Colonic mucosa (tissue), 4 donors: ENCODE results near the gene CEP131. TPM values are rescaled to one million over a fixed set of nuclear protein-coding genes. Genes with fewer than 3 reads are reported as not detected.
A peak's percentile ranks its signal among the peaks of the same experiment; 100 is the strongest.

Experiments used
- DNase-seq: peaks from one replicate; pipeline ENCODE4 v3.0.0-alpha.2; 2020
- H3K27ac ChIP-seq: fragments of 200-600 bp; one replicate; pipeline ENCODE4 v1.8.0; 2021
- H3K27me3 ChIP-seq: fragments of 200-600 bp; one replicate; pipeline ENCODE4 v1.8.0; 2021
- H3K36me3 ChIP-seq: fragments of 200-600 bp; one replicate; pipeline ENCODE4 v1.8.0; 2021
- H3K4me1 ChIP-seq: fragments of 200-600 bp; one replicate; pipeline ENCODE4 v1.8.0; 2021; ENCODE audit warnings: mild to moderate bottlenecking
- H3K4me3 ChIP-seq: fragments of 200-600 bp; one replicate; pipeline ENCODE4 v1.8.0; 2021
- H3K9ac ChIP-seq, 2 donors: one replicate each; pipeline ENCODE4 v1.7.0; 2013; ENCODE audit warnings: control low read depth in 2 of 2, low read depth in 2 of 2, low read length in 2 of 2
- H3K9me3 ChIP-seq: fragments of 200-600 bp; one replicate; pipeline ENCODE4 v1.8.0; 2021
- intact Hi-C: fragments of 100-400 bp; cut with DNase I; formaldehyde crosslinking; loops from one replicate; pipeline ENCODE4 v1.14.1; 2022
- total RNA-seq, 2 donors: library from RNA; stranded (reverse); fragmentation: NEBNext Ultra II Directional in 1 of 2; extraction: Animal tissue kit (Norgen Biotek cat#: 25700) in 1 of 2; gene quantifications; one replicate each; pipeline ENCODE4 v1.2.1, GENCODE V29; 2021
- TF ChIP-seq, protein P1 (sequence below): fragments of 200-600 bp; IDR thresholded peaks from one replicate; pipeline ENCODE4 v1.8.0; 2022; ENCODE audit warnings: antibody characterized with exemption, mild to moderate bottlenecking
- donor health status: healthy.
- donor health status: DM: no; HTN: no; CAD: no.
- donor health status: DM: no; HTN: no; CAD: no.

CEP131 gene
- 10 to 100 TPM in 1 of 2 donors, 1 to 10 TPM in 1; 4.3 to 15.0 TPM for total RNA-seq

DNA sequence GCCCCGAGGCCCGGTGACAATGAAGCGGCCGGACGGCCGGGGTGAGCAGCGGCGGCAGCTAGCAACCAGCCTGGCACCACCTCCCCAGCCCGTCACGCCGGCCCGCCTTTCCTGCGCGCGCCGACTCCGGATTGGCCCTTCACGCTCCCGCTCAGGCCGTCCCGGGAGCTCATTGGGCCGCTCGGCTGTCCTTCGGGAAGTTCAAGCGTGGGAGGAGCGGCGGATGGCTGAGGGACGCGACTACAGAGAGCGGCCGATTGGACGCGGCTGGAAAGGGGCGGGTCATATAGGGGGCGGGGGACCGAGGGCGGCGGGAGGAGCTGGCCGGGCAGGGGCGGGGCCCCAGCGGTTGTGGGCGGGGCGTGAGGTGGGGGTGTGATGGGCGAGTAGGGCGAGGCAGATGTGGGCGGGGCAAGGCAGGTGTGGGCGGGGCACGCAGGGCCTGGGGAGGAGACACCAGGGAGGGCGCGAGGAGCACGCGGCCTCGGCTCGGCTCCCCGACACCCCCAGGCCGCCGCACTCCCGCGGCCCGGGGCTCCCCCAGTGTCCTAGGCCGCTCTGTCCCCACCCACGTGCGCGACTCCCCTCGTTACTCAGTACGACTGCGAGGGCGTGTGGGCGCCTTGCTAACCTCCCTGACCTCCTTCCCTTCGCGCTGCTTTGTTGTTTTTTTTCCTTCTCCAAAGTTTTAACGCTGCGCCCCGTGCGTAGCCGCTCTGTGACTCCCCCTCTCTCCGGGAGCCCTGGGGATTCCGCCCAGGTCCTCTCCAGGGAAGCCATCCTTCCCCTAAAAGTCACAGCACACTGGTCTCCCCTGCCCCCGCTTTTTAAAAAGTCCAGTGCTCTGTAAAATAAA, at the start of gene CEP131:
CEP131 (minus strand) TSS at position 60 of the 856 bp plus-strand sequence. CDS start 2,909 bp downstream, outside the sequence.
- Histone ChIP-seq H3K4me3 (peak within 1 kb of the TSS; percentile 87), H3K9ac (peak within 1 kb of the TSS; percentile 63 to 84), H3K9me3 (no peaks in the 10 kb centered on the region), H3K36me3 (no peaks in the 10 kb centered on the region), H3K27ac (no peak within 1 kb of the TSS), H3K27me3 (no peaks in the 10 kb centered on the region), H3K4me1 (peaks cover 14% of the 10 kb centered on the region)
- intact Hi-C loops: no loop called here
- peak; percentile 100 for DNase-seq
- TF ChIP-seq, protein P1, sequence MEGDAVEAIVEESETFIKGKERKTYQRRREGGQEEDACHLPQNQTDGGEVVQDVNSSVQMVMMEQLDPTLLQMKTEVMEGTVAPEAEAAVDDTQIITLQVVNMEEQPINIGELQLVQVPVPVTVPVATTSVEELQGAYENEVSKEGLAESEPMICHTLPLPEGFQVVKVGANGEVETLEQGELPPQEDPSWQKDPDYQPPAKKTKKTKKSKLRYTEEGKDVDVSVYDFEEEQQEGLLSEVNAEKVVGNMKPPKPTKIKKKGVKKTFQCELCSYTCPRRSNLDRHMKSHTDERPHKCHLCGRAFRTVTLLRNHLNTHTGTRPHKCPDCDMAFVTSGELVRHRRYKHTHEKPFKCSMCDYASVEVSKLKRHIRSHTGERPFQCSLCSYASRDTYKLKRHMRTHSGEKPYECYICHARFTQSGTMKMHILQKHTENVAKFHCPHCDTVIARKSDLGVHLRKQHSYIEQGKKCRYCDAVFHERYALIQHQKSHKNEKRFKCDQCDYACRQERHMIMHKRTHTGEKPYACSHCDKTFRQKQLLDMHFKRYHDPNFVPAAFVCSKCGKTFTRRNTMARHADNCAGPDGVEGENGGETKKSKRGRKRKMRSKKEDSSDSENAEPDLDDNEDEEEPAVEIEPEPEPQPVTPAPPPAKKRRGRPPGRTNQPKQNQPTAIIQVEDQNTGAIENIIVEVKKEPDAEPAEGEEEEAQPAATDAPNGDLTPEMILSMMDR: no peak

- H3K27me3 ChIP-seq: no peaks in the 10 kb centered on the region
- H3K4me3 ChIP-seq: no peak overlapping the region
- intact Hi-C loops: no loop called here
- TF ChIP-seq, protein P1: no peak
- no peak for DNase-seq
- H3K9ac ChIP-seq: no peak overlapping the region
- H3K36me3 ChIP-seq: peaks cover 19% of the 10 kb centered on the region
- no peaks in the 10 kb centered on the region for H3K9me3 ChIP-seq
- no peak overlapping the region for H3K27ac ChIP-seq
- no peaks in the 10 kb centered on the region for H3K4me1 ChIP-seq
These were observed 48.5 kb upstream of the CEP131 start for GRCh38 chr17:81271226-81271625.

DNA sequence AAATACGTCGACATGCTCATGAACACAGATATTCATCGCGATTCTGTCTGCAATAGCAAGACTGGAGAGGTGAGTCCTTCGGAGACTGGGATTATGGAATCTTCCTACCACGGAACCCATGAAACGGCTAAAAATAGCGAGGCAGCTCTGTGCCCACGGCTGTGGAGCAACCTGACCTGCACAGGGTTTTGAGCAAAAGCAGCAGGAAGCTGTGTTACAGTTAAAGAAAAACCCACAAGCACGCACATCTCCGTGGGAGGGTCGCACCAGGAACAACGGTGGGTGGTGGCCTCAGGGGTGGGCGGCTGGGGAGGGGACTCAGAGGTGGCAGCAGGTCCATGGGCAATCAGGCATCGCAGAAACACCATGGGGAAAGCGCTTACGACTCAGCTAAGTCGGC, 47.5 kb upstream of the CEP131 start:
- DNase-seq: no peak
- no peak overlapping the region for H3K27ac ChIP-seq
- no peaks in the 10 kb centered on the region for H3K4me1 ChIP-seq
- H3K4me3 ChIP-seq: no peak overlapping the region
- intact Hi-C loops: no loop called here
- H3K36me3 ChIP-seq: peaks cover 13% of the 10 kb centered on the region
- no peak overlapping the region for H3K9ac ChIP-seq
- no peaks in the 10 kb centered on the region for H3K9me3 ChIP-seq
- TF ChIP-seq, protein P1: no peak
- no peaks in the 10 kb centered on the region for H3K27me3 ChIP-seq

DNA sequence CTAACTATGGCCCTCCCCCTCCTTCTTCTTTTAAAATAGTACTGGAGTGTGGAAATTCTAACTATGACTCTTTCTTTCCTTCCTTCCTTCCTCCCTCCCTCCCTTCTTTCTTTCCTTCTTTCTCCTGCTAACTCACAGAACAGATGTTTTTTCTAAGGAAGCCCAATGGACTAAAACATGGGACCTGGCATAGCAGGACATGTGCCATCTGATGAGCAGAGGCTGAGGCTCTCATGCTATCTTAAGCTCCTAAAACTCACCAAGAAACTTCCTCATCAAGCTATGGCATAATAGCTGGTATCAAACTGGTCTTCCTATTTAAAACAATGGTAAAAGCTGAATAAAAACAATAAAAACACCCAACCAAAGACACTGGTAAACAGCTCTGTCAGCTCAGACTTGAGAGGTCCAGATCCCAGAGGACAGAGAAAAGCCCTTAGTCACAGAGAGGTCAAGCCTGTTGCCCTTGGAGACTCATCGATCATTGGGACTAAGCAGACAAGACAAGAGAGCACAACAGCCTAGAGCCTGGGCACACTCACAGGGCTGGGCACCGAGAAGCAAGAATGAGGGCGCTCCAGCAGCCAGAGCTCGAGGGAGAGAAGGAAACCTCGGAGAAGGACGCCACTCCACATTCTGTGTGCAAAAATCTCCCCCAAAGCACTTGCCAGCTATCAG, 44.8 kb upstream of the CEP131 start:
- intact Hi-C loops: no loop called here

DNA sequence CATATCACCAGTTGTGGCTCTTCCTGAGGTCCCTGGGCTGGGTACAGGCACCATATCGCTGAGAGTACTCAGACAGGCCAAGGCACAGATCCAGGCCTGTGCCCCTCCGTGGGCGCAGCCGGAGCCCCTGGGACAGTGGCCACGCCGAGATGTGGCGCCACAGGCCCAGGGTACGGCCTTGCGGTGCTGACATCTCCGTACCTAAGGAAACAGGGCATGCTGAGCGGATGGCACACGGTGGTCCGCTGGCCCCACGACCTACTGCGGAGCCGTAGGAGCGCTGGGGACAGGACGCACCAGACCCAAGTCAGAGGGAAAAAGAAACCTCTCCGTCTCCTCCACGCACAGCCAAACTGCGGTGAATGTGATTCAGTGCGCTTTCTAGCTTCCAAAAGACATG, 42.8 kb upstream of the CEP131 start:
- Histone ChIP-seq H3K4me1 (no peaks in the 10 kb centered on the region), H3K36me3 (peaks cover 30% of the 10 kb centered on the region), H3K27me3 (no peaks in the 10 kb centered on the region), H3K27ac (no peak overlapping the region), H3K9me3 (no peaks in the 10 kb centered on the region), H3K9ac (no peak overlapping the region), H3K4me3 (no peak overlapping the region)
- no peak for DNase-seq
- intact Hi-C loops: no loop called here
- TF ChIP-seq, protein P1: no peak

More for the DNA sequence above, 44.8 kb upstream of the CEP131 start:
- Histone ChIP-seq H3K4me3 (no peak overlapping the region), H3K36me3 (peaks cover 22% of the 10 kb centered on the region), H3K9me3 (no peaks in the 10 kb centered on the region), H3K9ac (no peak overlapping the region), H3K27ac (no peak overlapping the region), H3K27me3 (no peaks in the 10 kb centered on the region), H3K4me1 (no peaks in the 10 kb centered on the region)
- no peak for DNase-seq
- TF ChIP-seq, protein P1: no peak
